Activated CD8-positive, alpha-beta memory T cell treated with anti-CD3 and anti-CD28 coated beads for 24 hours (primary cell): ENCODE results near the gene PPP4C.

Experiments
- DNase-seq: peaks from one replicate; pipeline ENCODE4 v3.0.0-alpha.2; 2020

Gene PPP4C

GRCh38 chr16:30060346-30060745, 15.4 kb upstream of the PPP4C start:
- no peak for DNase-seq

- no peak for DNase-seq
Measured at GRCh38 chr16:30060836-30061554, 14.8 kb upstream of the PPP4C start.

- no peak for DNase-seq
Measured at GRCh38 chr16:30063278-30063892, 12.4 kb upstream of the PPP4C start.

- DNase-seq: peak; percentile 89
Measured at GRCh38 chr16:30063893-30064728, 11.7 kb upstream of the PPP4C start.

- no peak for DNase-seq
Measured at GRCh38 chr16:30064729-30065101, 11.1 kb upstream of the PPP4C start.

- peak; percentile 97 for DNase-seq
Measured at GRCh38 chr16:30065102-30065942, 10.5 kb upstream of the PPP4C start, which contains the start of gene ALDOA. Gene ALDOA, plus strand, starts transcription at chr16:30065760. Its CDS starts 1,138 bp downstream, at chr16:30066898.

- no peak for DNase-seq
Measured at GRCh38 chr16:30065943-30066760, 9.6 kb upstream of the PPP4C start.

GRCh38 chr16:30066761-30067583, 8.8 kb upstream of the PPP4C start:
- DNase-seq: no peak

- no peak for DNase-seq
Measured at GRCh38 chr16:30067584-30067916, 8.2 kb upstream of the PPP4C start.

- no peak for DNase-seq
Measured at GRCh38 chr16:30068333-30068732, 7.5 kb upstream of the PPP4C start.

GRCh38 chr16:30068750-30069610, 6.8 kb upstream of the PPP4C start:
- DNase-seq: no peak

GRCh38 chr16:30069611-30070462, 6.0 kb upstream of the PPP4C start:
- no peak for DNase-seq

GRCh38 chr16:30070490-30070889, 5.3 kb upstream of the PPP4C start:
- DNase-seq: no peak

GRCh38 chr16:30076276-30076791, 540 bp downstream of the PPP4C start:
- no peak for DNase-seq

- DNase-seq: no peak
Measured at GRCh38 chr16:30077656-30078055, 1.9 kb downstream of the PPP4C start.

- no peak for DNase-seq
Measured at GRCh38 chr16:30078744-30079143, 3.0 kb downstream of the PPP4C start.

GRCh38 chr16:30079480-30079879, 3.7 kb downstream of the PPP4C start:
- DNase-seq: no peak

GRCh38 chr16:30082545-30083090, 6.8 kb downstream of the PPP4C start:
- DNase-seq: no peak
